ENCODE data around the gene MT1M. TPM values are rescaled to one million over a fixed set of nuclear protein-coding genes. Genes with fewer than 3 reads are reported as not detected.

MT1M gene
- total and polyA plus RNA-seq, 2 of the 8 experiments (the other 6 are each of a cell fraction or from before 2014, with no cell fraction given): 2.1 TPM; not detected in 1

DNA sequence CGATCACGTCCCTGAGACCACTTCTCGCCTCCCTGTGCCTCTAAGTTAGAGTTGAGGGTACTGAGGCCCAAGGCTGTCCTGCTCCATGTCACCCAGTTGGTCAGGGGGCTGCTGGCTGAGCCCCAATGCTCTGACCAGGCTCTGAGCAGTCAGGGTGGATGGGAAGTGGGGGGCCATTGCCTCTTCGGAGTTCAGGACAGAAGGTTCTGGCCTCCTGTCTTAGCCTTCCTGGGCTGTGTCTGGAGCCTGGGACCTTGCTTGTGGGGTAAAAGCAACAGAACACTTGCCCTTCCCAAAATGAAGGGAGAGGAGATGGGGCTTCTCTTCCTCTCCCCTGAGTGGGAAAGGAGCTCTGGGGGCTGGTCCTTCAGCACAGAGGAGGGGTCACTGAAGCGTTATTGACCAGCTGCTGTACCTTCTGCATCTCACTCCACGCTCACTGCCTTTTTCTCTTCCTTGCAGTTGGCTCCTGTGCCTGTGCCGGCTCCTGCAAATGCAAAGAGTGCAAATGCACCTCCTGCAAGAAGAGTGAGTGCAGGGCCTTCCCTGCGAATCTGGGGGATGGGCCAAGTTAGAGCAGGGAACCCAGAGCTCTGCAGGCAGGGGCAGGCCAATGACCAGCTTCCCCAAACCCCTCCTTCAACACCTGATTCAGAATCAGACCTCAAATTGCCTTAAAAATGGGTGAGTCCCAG is 50.4 kb downstream of the MT1M start (continued):
- TF ChIP-seq SP2 (IDR thresholded peaks at IDR 0.05; ENCODE audit: low read length) (no peak), HDAC2 (IDR thresholded peaks at IDR 0.05; ENCODE audit: borderline replicate concordance in 1 of 2, low read depth in 2 of 2, low read length in 2 of 2) (no peak), TAF7 (optimal IDR thresholded peaks at IDR 0.05; ENCODE audit: borderline replicate concordance, low read depth, low read length) (no peak)

Other genes starting within 250 kb of the MT1M start
- gene AMFR, start 207.1 kb upstream of the MT1M start, total RNA-seq (2021; fragmentation: NEBNext Ultra II Directional; extraction: Animal tissue kit (Norgen Biotek cat#: 25700)): 20.4 and 21.7 TPM in 2 replicates
- 18.6 and 30.0 TPM in 2 replicates for gene AMFR, start 207.1 kb upstream of the MT1M start, polyA plus RNA-seq (2011; rRNA removed)
- 263 and 277 TPM in 2 replicates for gene NUDT21, start 181.3 kb upstream of the MT1M start, total RNA-seq (2021; fragmentation: NEBNext Ultra II Directional; extraction: Animal tissue kit (Norgen Biotek cat#: 25700))
- 78.1 and 95.2 TPM in 2 replicates for gene NUDT21, start 181.3 kb upstream of the MT1M start, polyA plus RNA-seq (2011; rRNA removed)
- gene OGFOD1, start 181.1 kb upstream of the MT1M start, total RNA-seq (2021; fragmentation: NEBNext Ultra II Directional; extraction: Animal tissue kit (Norgen Biotek cat#: 25700)): 61.4 and 62.4 TPM in 2 replicates
- 21.1 and 24.6 TPM in 2 replicates for gene OGFOD1, start 181.1 kb upstream of the MT1M start, polyA plus RNA-seq (2011; rRNA removed)
- 11.6 and 12.3 TPM in 2 replicates for gene BBS2, start 112.6 kb upstream of the MT1M start, total RNA-seq (2021; fragmentation: NEBNext Ultra II Directional; extraction: Animal tissue kit (Norgen Biotek cat#: 25700))
- gene BBS2, start 112.6 kb upstream of the MT1M start, polyA plus RNA-seq (2011; rRNA removed): 12.0 and 15.1 TPM in 2 replicates
- gene MT4, start 67.6 kb upstream of the MT1M start, total RNA-seq (2021; fragmentation: NEBNext Ultra II Directional; extraction: Animal tissue kit (Norgen Biotek cat#: 25700)): not detected in 2 replicates
- not detected in 2 replicates for gene MT4, start 67.6 kb upstream of the MT1M start, polyA plus RNA-seq (2011; rRNA removed)
- gene MT3, start 43.1 kb upstream of the MT1M start, total RNA-seq (2021; fragmentation: NEBNext Ultra II Directional; extraction: Animal tissue kit (Norgen Biotek cat#: 25700)): not detected in 2 replicates
- gene MT3, start 43.1 kb upstream of the MT1M start, polyA plus RNA-seq (2011; rRNA removed): 0.17 TPM in 1 of 2 replicates, not detected in the other
- 9.2 and 9.5 TPM in 2 replicates for gene MT2A, start 24.1 kb upstream of the MT1M start, total RNA-seq (2021; fragmentation: NEBNext Ultra II Directional; extraction: Animal tissue kit (Norgen Biotek cat#: 25700))
- 23.2 and 30.1 TPM in 2 replicates for gene MT2A, start 24.1 kb upstream of the MT1M start, polyA plus RNA-seq (2011; rRNA removed)
- 3.5 and 7.9 TPM in 2 replicates for gene MT1E, start 6.9 kb upstream of the MT1M start, total RNA-seq (2021; fragmentation: NEBNext Ultra II Directional; extraction: Animal tissue kit (Norgen Biotek cat#: 25700))
- 109 and 117 TPM in 2 replicates for gene MT1E, start 6.9 kb upstream of the MT1M start, polyA plus RNA-seq (2011; rRNA removed)
- not detected in 2 replicates for gene MT1A, start 6.0 kb downstream of the MT1M start, total RNA-seq (2021; fragmentation: NEBNext Ultra II Directional; extraction: Animal tissue kit (Norgen Biotek cat#: 25700))
- not detected in 2 replicates for gene MT1A, start 6.0 kb downstream of the MT1M start, polyA plus RNA-seq (2011; rRNA removed)
- gene MT1B, start 19.2 kb downstream of the MT1M start, total RNA-seq (2021; fragmentation: NEBNext Ultra II Directional; extraction: Animal tissue kit (Norgen Biotek cat#: 25700)): not detected in 2 replicates
- not detected in 2 replicates for gene MT1B, start 19.2 kb downstream of the MT1M start, polyA plus RNA-seq (2011; rRNA removed)
- 5.2 and 5.9 TPM in 2 replicates for gene MT1F, start 25.3 kb downstream of the MT1M start, total RNA-seq (2021; fragmentation: NEBNext Ultra II Directional; extraction: Animal tissue kit (Norgen Biotek cat#: 25700))
- 20.8 and 28.2 TPM in 2 replicates for gene MT1F, start 25.3 kb downstream of the MT1M start, polyA plus RNA-seq (2011; rRNA removed)
- 17.7 and 19.7 TPM in 2 replicates for gene MT1G, start 35.4 kb downstream of the MT1M start, total RNA-seq (2021; fragmentation: NEBNext Ultra II Directional; extraction: Animal tissue kit (Norgen Biotek cat#: 25700))
- 515 and 909 TPM in 2 replicates for gene MT1G, start 35.4 kb downstream of the MT1M start, polyA plus RNA-seq (2011; rRNA removed)
- gene MT1H, start 37.2 kb downstream of the MT1M start, total RNA-seq (2021; fragmentation: NEBNext Ultra II Directional; extraction: Animal tissue kit (Norgen Biotek cat#: 25700)): 11.9 and 12.6 TPM in 2 replicates
- 95.7 and 127 TPM in 2 replicates for gene MT1H, start 37.2 kb downstream of the MT1M start, polyA plus RNA-seq (2011; rRNA removed)
- gene MT1X, start 49.8 kb downstream of the MT1M start, total RNA-seq (2021; fragmentation: NEBNext Ultra II Directional; extraction: Animal tissue kit (Norgen Biotek cat#: 25700)): 52.4 and 64.5 TPM in 2 replicates
- 1,060 and 1,247 TPM in 2 replicates for gene MT1X, start 49.8 kb downstream of the MT1M start, polyA plus RNA-seq (2011; rRNA removed)
- gene NUP93, start 97.5 kb downstream of the MT1M start, total RNA-seq (2021; fragmentation: NEBNext Ultra II Directional; extraction: Animal tissue kit (Norgen Biotek cat#: 25700)): 180 and 201 TPM in 2 replicates
- gene NUP93, start 97.5 kb downstream of the MT1M start, polyA plus RNA-seq (2011; rRNA removed): 147 and 162 TPM in 2 replicates
- not detected in 2 replicates for gene SLC12A3, start 232.5 kb downstream of the MT1M start, total RNA-seq (2021; fragmentation: NEBNext Ultra II Directional; extraction: Animal tissue kit (Norgen Biotek cat#: 25700))
- 0.03 TPM in 1 of 2 replicates, not detected in the other for gene SLC12A3, start 232.5 kb downstream of the MT1M start, polyA plus RNA-seq (2011; rRNA removed)

Measured in H1 (cell line).